HFFc6 (cell line): Measurements from ENCODE around the gene RBM11. TPM values are rescaled to one million over a fixed set of nuclear protein-coding genes. Genes with fewer than 3 reads are reported as not detected.

Source experiments
- DNase-seq: peaks from one replicate; pipeline ENCODE4 v3.0.0-alpha.2; 2018
- H3K27ac Mint-ChIP-seq: 2 replicates; pipeline ENCODE4 v1.8.0; 2020; ENCODE audit warnings: mild to moderate bottlenecking, mixed read lengths
- H3K27me3 Mint-ChIP-seq: 2 replicates; pipeline ENCODE4 v1.8.0; 2021; ENCODE audit warnings: mild to moderate bottlenecking, moderate library complexity, mixed read lengths; ENCODE audit not compliant: insufficient read depth
- H3K36me3 Mint-ChIP-seq: 2 replicates; pipeline ENCODE4 v1.8.0; 2021; ENCODE audit warnings: low read depth, mixed read lengths
- H3K4me1 Mint-ChIP-seq: 2 replicates; pipeline ENCODE4 v1.8.0; 2020; ENCODE audit warnings: low read depth, mixed read lengths
- H3K4me3 Mint-ChIP-seq: 2 replicates; pipeline ENCODE4 v1.8.0; 2020; ENCODE audit warnings: mild to moderate bottlenecking, moderate library complexity, mixed read lengths
- H3K9me3 Mint-ChIP-seq: 2 replicates; pipeline ENCODE4 v1.8.0; 2020; ENCODE audit warnings: mild to moderate bottlenecking, mixed read lengths
- CTCF ChIP-seq: fragments of 200-600 bp; sonication (generic); IDR thresholded peaks from 2 replicates; pipeline ENCODE4 v1.5.0; 2021; ENCODE audit warnings: antibody characterized with exemption, mild to moderate bottlenecking
- total RNA-seq, 6 experiments: library from RNA; stranded (reverse); fragmentation: NEBNext Ultra II Directional; extraction: Animal tissue kit (Norgen Biotek cat#: 25700); gene quantifications; 2 replicates in 1 of 6; 3 replicates in 5 of 6; pipeline ENCODE4 v1.2.3, GENCODE V29; 2021

Gene RBM11
- total RNA-seq, 6 experiments from 2014 or later = not detected

GRCh38 chr21:14271053-14271452 is 55.1 kb downstream of the RBM11 start:
- no peaks in the 10 kb centered on the region for H3K9me3 Mint-ChIP-seq
- H3K4me3 Mint-ChIP-seq = no peak overlapping the region
- peaks cover 3% of the 10 kb centered on the region; the same call in 1 of the 2 replicates for H3K27me3 Mint-ChIP-seq
- H3K4me1 Mint-ChIP-seq = no peaks in the 10 kb centered on the region
- H3K27ac Mint-ChIP-seq = no peak overlapping the region
- TF ChIP-seq CTCF = no peak
- H3K36me3 Mint-ChIP-seq = no peaks in the 10 kb centered on the region
- no peak for DNase-seq

- H3K27me3 Mint-ChIP-seq = peaks cover 3% of the 10 kb centered on the region; the same call in 1 of the 2 replicates
- no peaks in the 10 kb centered on the region for H3K4me1 Mint-ChIP-seq
- TF ChIP-seq CTCF = no peak
- H3K9me3 Mint-ChIP-seq = no peaks in the 10 kb centered on the region
- DNase-seq = no peak
- H3K4me3 Mint-ChIP-seq = no peak overlapping the region
- H3K27ac Mint-ChIP-seq = no peak overlapping the region
- no peaks in the 10 kb centered on the region for H3K36me3 Mint-ChIP-seq
Observed at GRCh38 chr21:14271641-14272040, 55.7 kb downstream of the RBM11 start.

DNA sequence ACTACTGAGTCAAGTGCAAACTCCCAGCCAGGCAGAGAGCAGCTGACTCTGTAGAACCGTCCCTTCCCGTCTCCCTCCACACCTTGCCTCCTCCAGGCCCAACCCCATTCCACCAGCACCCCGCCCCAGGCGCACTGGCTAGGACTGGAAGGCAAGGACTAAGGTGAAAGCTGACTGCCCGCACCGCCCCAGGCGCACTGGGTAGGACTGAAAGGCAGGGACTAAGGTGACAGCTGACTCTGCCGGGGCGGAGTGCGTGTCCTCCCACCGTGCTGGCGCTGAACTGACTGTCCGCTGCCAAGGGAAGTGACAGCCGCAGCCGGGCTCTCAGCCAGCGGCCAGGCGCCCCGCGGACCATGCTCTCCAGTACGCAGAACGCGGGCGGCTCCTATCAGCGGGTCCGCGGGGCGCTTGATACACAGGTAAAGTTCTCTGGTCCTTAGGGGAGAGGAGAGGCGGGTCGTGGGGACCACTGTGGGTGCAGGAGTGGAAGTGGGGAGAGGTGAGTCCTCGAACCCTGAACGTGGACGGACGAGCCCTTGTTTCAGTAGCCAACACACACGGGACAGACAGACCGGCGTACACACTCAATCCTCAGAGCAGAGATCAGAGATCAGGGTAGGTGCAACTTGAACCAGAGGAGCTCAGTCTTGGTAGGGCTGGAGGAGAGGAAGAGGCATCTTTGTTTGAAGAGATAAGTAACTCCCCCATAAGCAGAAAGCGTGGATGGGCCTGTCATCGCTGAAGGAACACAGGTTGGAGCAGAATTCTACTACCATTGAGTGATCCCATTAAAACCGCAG is 58.0 kb downstream of the RBM11 start:
- no peak for DNase-seq
- H3K4me1 Mint-ChIP-seq = no peaks in the 10 kb centered on the region
- H3K4me3 Mint-ChIP-seq = no peak overlapping the region
- TF ChIP-seq CTCF = no peak
- H3K9me3 Mint-ChIP-seq = no peaks in the 10 kb centered on the region
- H3K27me3 Mint-ChIP-seq = peaks cover 3% of the 10 kb centered on the region; the same call in 1 of the 2 replicates
- no peaks in the 10 kb centered on the region for H3K36me3 Mint-ChIP-seq
- H3K27ac Mint-ChIP-seq = no peak overlapping the region

GRCh38 chr21:14275702-14276205 is 59.8 kb downstream of the RBM11 start:
- H3K27me3 Mint-ChIP-seq = peaks cover 3% of the 10 kb centered on the region; the same call in 1 of the 2 replicates
- TF ChIP-seq CTCF = no peak
- H3K4me1 Mint-ChIP-seq = no peaks in the 10 kb centered on the region
- no peak for DNase-seq
- H3K36me3 Mint-ChIP-seq = no peaks in the 10 kb centered on the region
- no peak overlapping the region for H3K27ac Mint-ChIP-seq
- H3K9me3 Mint-ChIP-seq = no peaks in the 10 kb centered on the region
- H3K4me3 Mint-ChIP-seq = no peak overlapping the region

Other genes with a start within 250 kb of the RBM11 start
- not detected for gene LIPI, start 5.2 kb upstream of the RBM11 start, total RNA-seq
- 10 to 100 TPM; 41.7 to 53.1 (median 48.0) TPM for gene HSPA13, start 167.0 kb downstream of the RBM11 start, total RNA-seq